Measurements from ENCODE around the gene C19orf85.

The C19orf85 gene

DNA sequence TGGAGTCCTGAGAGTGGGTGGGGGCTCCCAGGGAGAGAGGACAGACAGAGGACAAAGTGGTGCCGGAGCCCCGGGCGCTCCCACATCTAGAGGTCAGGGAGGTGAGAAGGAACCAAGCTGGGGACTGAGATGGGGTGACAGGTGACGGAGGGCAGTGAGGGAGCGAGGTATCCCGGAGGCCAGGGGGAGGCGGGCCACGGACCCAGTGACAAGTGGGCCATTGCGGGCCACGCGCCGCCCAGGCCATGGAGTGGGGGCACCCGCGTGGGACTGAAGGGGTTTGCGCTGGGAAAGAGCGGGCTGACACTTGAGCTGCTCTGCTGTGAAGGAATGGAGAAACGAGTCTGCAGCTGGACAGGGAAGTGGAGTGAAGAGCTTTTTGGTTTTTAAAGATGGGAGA, 14.5 kb upstream of the C19orf85 start:
- H3K27ac ChIP-seq = peak overlapping the region; percentile 29
- TF ChIP-seq, protein P1, sequence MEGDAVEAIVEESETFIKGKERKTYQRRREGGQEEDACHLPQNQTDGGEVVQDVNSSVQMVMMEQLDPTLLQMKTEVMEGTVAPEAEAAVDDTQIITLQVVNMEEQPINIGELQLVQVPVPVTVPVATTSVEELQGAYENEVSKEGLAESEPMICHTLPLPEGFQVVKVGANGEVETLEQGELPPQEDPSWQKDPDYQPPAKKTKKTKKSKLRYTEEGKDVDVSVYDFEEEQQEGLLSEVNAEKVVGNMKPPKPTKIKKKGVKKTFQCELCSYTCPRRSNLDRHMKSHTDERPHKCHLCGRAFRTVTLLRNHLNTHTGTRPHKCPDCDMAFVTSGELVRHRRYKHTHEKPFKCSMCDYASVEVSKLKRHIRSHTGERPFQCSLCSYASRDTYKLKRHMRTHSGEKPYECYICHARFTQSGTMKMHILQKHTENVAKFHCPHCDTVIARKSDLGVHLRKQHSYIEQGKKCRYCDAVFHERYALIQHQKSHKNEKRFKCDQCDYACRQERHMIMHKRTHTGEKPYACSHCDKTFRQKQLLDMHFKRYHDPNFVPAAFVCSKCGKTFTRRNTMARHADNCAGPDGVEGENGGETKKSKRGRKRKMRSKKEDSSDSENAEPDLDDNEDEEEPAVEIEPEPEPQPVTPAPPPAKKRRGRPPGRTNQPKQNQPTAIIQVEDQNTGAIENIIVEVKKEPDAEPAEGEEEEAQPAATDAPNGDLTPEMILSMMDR (IDR thresholded peaks at IDR 0.05) = no peak
- TF ChIP-seq ZFX (IDR thresholded peaks at IDR 0.05; ENCODE audit: borderline replicate concordance) = no peak

- H3K27ac ChIP-seq = no peak overlapping the region
- TF ChIP-seq ZFX (IDR thresholded peaks at IDR 0.05; ENCODE audit: borderline replicate concordance) = no peak
- TF ChIP-seq, protein P1 (IDR thresholded peaks at IDR 0.05) = no peak
Measured at GRCh38 chr19:55478364-55478763, 13.8 kb upstream of the C19orf85 start.

DNA sequence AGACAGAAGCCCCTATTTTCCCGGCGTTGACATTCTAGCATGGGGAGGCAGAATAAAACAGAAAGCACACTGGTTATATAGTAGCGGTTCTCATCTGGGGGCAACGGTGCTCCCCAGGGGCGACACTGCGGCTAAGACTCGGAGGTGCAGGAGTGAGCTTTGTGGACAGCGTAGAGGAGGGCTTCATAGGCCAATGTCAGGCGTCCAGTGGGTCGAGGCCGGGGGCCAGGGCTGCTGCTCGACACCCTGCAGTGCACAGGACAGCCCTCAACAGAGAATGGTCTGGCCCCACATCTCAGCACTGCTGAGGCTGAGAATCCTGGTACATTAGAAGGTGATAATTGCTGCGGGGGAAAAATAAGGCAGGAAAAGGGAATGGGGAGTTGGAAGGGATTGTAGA, 13.4 kb upstream of the C19orf85 start:
- H3K27ac ChIP-seq = no peak overlapping the region; the same call in 1 of the 2 replicates
- TF ChIP-seq, protein P1 (IDR thresholded peaks at IDR 0.05) = no peak
- no peak for TF ChIP-seq ZFX (IDR thresholded peaks at IDR 0.05; ENCODE audit: borderline replicate concordance)

DNA sequence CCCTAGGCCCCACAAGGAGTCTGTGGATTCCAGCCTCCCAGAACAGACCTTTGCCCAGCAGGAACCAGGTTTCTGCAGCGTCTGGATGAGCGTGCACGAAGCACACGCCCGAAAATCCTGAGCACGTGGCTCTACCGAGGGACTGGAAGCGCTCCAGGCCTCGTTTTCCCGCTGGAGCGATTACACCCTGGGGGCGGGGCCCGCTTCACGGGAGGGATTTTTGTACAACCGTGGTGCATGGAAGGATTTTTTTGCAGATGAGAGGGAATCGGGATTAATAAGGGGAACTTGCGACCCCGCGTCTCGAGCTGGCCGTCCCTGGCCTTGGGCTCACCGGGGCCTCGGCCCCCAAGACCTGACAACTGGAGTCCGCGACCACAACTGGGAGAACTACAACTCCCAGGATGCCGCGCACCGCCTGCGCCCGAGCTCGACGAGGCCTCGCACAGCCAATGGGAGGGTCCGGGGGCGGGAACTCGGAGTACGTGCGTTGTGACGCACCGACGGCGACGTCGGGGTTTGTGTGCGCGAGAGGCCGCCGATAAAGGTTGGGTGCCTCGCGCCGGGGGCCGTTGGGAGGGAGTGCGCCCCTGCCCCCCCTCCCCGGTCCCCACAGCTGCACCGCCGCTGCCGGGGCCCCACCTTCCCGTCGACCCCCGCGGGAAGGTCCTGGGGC, 11.7 kb upstream of the C19orf85 start, which contains the start of gene ZNF628:
Gene ZNF628, plus strand, starts transcription at position 518 of the 676 bp plus-strand sequence. CDS start 3,294 bp downstream, outside the sequence.
- no peak for TF ChIP-seq ZFX (IDR thresholded peaks at IDR 0.05; ENCODE audit: borderline replicate concordance)
- TF ChIP-seq, protein P1 (IDR thresholded peaks at IDR 0.05) = no peak
- H3K27ac ChIP-seq = peak within 1 kb of the TSS; percentile 87

- H3K27ac ChIP-seq = peak overlapping the region; percentile 87
- no peak for TF ChIP-seq ZFX (IDR thresholded peaks at IDR 0.05; ENCODE audit: borderline replicate concordance)
- TF ChIP-seq, protein P1 (IDR thresholded peaks at IDR 0.05) = no peak
Measured at GRCh38 chr19:55474269-55475265, 10.0 kb upstream of the C19orf85 start.

- TF ChIP-seq, protein P1 (IDR thresholded peaks at IDR 0.05) = no peak
- peak overlapping the region; percentile 87 for H3K27ac ChIP-seq
Measured at GRCh38 chr19:55473225-55474012, 8.9 kb upstream of the C19orf85 start.
